Right forelimb (tissue), 1 donor: ENCODE measurements around the gene FKBP9.
"Not testable (repeated sequence)": the region's sequence is repeated elsewhere in the genome, so short reads cannot be mapped to it uniquely, and the experiment has no call there.

ENCODE experiments used
- DNase-seq: peaks from one replicate; pipeline ENCODE4 v3.0.0-alpha.2; 2018

Gene FKBP9, protein sequence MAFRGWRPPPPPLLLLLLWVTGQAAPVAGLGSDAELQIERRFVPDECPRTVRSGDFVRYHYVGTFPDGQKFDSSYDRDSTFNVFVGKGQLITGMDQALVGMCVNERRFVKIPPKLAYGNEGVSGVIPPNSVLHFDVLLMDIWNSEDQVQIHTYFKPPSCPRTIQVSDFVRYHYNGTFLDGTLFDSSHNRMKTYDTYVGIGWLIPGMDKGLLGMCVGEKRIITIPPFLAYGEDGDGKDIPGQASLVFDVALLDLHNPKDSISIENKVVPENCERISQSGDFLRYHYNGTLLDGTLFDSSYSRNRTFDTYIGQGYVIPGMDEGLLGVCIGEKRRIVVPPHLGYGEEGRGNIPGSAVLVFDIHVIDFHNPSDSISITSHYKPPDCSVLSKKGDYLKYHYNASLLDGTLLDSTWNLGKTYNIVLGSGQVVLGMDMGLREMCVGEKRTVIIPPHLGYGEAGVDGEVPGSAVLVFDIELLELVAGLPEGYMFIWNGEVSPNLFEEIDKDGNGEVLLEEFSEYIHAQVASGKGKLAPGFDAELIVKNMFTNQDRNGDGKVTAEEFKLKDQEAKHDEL

DNA sequence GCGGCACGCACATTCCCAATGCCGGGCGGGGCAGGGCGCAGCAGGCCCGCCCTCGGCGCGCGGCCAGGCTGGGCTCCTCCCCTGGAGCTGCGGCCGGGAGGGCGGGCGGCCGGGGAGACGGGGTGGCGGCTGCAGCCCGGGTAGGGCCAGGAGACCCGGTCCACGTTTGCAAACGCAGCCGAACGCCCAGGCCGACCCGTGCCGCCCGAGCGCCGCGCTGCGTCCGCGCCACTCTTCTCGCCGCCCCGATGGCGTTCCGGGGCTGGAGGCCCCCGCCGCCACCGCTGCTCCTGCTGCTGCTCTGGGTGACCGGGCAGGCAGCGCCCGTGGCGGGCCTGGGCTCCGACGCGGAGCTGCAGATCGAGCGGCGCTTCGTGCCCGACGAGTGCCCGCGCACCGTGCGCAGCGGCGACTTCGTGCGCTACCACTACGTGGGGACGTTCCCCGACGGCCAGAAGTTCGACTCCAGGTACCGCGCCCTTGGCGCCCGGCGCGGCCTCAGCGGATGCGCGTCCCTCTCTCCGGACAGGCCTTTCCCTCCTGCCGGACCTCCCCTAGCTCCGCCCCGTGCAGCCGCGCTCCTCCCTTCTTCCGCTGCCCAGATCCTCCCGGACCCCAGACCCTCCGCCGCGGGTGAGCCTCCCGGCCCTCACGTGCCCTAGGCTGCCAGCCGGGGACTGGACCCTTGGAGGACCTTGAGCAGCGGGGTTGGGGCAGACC lies at the start of gene FKBP9:
Gene FKBP9, plus strand, starts transcription at position 115 of the 720 bp plus-strand sequence. Its CDS starts 134 bp downstream, at position 249.
- DNase-seq = peak; percentile 92

DNA sequence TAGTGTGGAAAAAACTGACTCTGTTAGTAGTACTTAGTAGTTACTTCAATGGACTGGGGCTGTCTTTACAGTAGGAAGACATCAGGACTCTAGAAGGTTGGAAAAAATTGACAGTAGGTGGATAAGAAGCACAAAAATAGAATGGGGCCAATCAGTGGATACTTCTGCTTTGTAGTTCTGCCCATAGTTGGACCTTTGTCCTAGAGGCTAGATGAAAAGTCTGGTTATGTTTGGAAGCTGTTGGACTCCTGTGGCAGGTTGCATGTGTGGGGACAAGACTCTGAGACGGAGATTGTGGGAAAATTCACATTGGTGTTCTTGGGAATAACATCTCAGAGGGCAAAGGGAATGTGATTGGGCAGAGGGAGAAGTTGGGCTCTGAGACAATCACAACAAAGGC lies 47.0 kb upstream of the FKBP9 start:
- DNase-seq = no peak

DNA sequence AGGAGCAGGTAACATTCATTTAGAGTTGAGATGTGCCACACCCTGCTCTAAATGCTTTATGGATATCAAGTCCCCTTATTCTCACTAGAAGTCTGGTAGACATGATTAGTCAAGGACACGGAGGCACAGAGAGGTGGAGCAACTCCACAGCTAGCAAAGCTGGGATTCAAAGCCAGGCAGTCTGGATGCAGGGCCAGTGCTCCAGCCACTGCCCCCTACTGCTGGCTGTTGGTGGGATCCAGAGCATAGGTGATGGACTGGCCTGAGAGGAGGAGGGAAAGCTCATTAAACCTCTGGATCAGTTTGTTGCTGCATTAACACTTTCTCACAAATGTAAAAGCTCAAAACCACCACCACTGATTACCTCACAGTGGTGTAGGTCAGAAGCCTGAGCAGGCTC lies 43.1 kb upstream of the FKBP9 start:
- DNase-seq = no peak

DNA sequence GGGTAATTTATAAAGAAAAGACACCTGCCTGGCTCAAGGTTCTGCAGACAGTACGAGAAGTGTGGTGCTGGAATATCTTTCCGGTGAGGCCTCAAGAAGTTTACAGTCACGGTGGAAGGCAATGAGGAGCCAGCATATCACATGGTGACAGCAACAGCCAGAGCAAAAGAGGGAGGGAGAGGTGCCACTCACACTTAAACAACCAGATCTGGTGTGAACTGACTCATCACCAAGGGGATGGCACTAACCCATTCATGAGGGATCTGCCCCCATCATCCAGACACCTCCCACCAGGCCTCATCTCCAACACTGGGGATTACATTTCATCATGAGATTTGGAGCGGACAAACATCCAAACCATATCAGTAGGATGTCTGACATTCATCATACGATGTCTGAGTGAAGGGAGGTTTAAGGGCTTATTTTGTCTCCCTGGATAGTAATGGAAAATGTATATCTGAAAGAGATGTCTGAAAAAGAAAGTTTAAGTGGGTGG lies 42.2 kb upstream of the FKBP9 start:
- no peak for DNase-seq

DNA sequence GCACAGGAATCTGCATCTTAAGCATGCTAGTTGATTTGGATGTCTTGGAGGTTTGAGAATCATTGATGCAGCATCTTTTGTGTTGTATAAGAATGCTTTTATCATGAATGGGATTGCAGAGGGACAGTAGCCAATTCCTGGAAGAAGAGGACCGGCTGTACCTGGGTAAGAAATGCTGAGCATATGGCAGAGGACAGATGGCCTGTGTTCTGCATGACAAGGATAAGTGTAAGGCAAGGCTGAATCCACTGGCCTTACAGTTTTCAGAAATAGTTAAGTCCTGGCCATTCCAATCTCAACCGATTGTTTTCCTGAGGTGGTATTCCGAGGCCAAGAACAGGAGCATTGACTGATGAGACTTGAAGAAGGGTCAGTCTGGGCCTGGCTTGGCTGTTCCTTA lies 41.2 kb upstream of the FKBP9 start:
- no peak for DNase-seq

DNA sequence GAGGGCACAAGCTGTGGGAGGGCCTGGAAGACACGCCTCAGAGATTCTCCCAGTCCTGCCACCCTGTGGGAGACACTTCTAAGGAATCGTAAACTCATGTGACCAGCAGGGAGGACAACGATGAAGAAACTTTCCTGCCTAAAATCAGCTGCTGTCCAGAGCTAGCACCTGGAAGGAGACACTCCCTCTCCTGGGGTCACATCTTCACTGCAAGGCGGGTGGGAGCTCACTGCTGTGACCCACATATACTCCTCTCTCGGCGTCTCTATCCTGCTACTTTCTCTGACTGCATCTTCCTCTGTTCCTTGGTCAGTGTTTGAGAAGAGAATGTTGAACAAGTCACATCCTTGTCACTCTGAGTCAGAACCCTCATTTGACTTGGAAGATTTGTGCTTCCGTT lies 40.2 kb upstream of the FKBP9 start:
- DNase-seq = not testable (repeated sequence)

- no peak for DNase-seq
Measured at GRCh38 chr7:32921896-32922295, 35.3 kb upstream of the FKBP9 start.

GRCh38 chr7:32928785-32929298 lies 28.4 kb upstream of the FKBP9 start:
- no peak for DNase-seq

GRCh38 chr7:32929430-32930143 lies 27.7 kb upstream of the FKBP9 start:
- no peak for DNase-seq

DNA sequence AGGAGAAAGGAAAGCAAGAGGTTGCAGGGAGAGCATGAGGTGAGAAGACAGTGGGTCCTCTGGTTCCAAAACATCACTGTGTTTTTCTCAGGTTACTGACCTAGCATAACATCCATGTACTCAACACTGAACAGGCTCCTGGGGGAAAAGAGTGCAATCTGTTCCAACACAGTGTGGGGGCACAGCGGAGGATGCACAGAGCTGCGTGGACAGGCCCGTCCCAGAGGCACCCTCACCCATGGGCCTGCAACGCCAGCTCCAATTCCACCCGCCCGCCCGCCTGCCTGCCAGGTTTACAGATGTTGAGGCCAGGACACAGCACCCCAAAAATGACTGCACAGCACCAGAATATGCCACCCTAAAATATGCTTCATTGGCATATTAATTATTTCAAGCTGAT lies 26.9 kb upstream of the FKBP9 start:
- DNase-seq = no peak

- DNase-seq = no peak
Measured at GRCh38 chr7:32935558-32935957, 21.7 kb upstream of the FKBP9 start.

GRCh38 chr7:32936689-32937088 lies 20.6 kb upstream of the FKBP9 start:
- DNase-seq = no peak

DNA sequence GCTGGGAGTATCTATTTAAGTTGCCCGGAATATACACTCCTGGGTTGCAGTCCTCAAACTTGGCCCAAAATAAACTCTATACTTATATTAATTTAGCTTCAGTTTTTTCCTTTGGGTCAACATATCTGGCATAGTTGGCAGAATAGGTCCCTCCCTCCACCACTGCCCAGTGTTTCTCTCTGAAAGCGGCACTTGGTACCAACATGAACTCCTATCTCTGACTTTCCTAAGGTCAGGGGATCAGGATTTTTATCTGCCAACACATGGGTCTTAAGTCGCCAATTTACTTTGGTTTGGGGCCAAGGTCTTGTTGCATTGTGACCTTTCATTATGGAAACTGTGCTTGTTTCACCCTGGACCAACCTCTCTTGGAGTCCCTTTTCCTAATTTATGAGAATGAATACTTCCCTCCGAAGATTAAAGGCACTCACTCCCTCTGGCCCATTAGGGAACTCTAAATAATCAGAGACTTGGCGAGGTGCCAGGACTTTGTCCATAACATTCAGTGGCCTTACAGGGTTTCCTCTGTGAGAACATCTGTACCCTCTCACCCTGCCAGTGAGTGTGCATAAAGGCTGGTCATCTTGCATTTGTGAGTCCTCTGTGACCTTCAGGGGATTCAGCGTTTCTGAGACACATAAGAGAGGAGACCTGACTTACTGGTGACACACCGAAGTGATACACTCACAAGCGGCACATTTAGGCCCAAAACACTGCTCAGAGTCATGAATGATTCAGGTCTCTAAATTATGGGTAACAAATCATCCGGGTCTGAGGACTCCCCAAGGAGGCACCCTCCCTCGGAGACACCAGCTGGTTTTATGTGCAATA lies 19.7 kb upstream of the FKBP9 start:
- no peak for DNase-seq

DNA sequence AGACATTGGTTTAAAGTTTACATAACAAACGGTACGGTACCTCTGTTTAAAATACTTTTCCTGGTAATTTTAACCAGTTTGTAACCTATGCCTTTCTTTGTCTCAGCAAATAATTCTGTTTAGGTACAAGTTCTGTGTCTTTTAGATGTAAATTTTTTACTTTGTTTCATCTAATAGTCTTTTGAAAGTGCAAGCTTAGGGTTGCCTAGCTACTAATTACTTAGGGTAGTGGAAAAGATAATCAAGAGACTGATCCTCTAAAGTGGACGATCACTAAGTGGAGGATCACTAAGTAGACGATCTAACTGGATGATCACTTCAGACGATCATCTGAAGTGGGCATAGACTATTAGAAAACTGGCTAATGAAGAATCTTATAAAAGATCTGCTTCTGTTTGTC lies 16.1 kb upstream of the FKBP9 start:
- DNase-seq = no peak

- DNase-seq = no peak
Measured at GRCh38 chr7:32941681-32942414, 15.4 kb upstream of the FKBP9 start.

DNA sequence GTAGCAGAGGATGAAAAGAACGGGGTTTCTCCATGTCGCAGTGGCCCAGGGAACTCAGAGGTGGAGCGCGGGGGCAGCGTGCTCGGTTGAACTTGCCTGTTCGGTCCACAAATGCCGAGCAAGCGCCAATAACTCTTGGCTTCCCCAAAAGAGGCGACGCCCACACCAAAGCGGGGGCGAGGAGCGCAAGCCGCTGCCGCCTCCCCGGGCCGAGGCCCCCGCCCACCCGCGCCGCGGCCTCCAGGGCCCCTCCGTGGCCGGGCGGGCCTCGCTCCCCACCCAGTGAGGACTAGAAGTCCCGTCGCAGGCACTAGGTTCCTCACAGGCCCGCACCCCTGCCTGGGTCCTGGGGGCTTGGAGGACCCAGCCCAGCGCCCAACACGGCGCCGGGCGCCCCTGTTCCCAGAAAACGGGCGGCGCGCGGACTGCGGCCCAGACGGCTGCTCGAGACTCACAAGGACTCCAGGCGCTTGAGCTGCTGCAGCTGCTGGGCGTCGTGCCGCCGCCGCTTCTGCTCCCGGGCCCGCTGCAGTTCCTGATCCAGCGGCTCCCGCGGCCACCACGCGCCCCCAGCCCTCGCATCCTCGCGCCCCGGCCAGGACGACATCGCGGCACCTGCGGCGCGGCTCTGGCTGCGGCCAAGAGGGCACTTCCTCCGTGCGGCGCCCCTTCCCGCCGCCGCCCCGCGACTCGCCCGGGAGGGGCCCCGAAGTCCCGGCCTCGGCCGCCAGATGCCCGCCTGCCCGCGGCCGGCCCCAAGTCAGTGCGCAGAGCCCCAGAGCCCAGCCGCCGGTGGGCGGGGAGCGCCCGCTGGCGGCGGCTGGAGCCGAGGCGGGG lies 14.6 kb upstream of the FKBP9 start:
- peak; percentile 86 for DNase-seq

DNA sequence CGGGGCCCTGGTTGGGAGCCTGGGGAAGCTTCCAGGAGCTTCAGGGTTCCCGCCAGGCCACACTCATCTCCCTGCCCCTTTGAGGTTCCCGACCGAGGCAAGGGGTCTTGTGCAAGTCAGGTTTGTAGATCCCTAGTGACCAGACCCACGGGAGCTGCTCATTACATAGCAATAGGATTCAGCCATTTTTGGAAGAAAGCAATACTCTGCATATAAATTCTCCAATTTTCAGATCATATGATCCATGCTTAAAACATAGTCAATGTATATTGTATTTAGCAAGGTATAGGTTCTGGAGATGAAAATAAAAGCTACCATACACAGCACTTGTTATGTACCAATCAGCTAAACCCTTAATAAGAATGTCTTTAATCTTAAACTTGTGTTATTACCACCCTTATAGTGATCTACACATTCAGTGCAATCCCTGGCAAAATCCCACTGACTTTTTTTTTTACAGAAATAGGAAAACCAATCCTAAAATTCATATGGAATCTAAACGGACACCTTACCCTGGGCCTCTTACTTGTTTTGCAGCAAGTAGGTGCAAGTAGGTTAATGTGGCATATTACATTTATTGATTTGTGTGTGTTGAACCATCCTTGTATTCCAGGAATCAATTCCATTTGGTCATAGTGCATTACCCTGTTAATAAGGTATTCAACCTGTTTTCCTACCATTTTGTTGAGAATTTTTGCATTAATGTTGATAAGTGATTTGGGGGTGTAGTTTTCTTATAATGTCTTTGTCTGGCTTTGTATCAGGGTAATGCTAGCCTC lies 13.8 kb upstream of the FKBP9 start:
- no peak for DNase-seq

GRCh38 chr7:32947420-32947983 lies 9.7 kb upstream of the FKBP9 start:
- DNase-seq = no peak

- no peak for DNase-seq
Measured at GRCh38 chr7:32948202-32948601, 9.0 kb upstream of the FKBP9 start.
